Stimulated activated naive CD8-positive, alpha-beta T cell treated with anti-CD3 and anti-CD28 coated beads, Interleukin-15, amount 100 ng/mL, for 72 hours (primary cell): ENCODE measurements around the gene TMEM215.
"Not testable (repeated sequence)": the region's sequence is repeated elsewhere in the genome, so short reads cannot be mapped to it uniquely, and the experiment has no call there.

ENCODE experiments used
- ATAC-seq: fragments of 150-1000 bp; cut with Tn5 transposase; 2 replicates; pipeline ENCODE4 v1.10.0; 2021; ENCODE audit warnings: mild to moderate bottlenecking, moderate library complexity
- DNase-seq, 2 donors: peaks; one replicate each; pipeline ENCODE4 v3.0.0; 2021 to 2022
- H3K27ac Mint-ChIP-seq, 2 donors: one replicate each; pipeline ENCODE4 v1.8.0; 2022; ENCODE audit warnings: mild to moderate bottlenecking in 2 of 2, mixed read lengths in 2 of 2, moderate library complexity in 2 of 2
- H3K27me3 Mint-ChIP-seq: one replicate; pipeline ENCODE4 v1.8.0; 2022; ENCODE audit warnings: mixed read lengths
- H3K4me1 Mint-ChIP-seq: one replicate; pipeline ENCODE4 v1.8.0; 2022; ENCODE audit warnings: mild to moderate bottlenecking, mixed read lengths
- H3K4me3 Mint-ChIP-seq, 2 donors: one replicate each; pipeline ENCODE4 v1.8.0; 2022; ENCODE audit warnings: mild to moderate bottlenecking in 2 of 2, mixed read lengths in 2 of 2, moderate library complexity in 1 of 2
- H3K9me3 Mint-ChIP-seq, 2 donors: one replicate each; pipeline ENCODE4 v1.8.0; 2022; ENCODE audit warnings: mixed read lengths in 2 of 2

Gene TMEM215, protein sequence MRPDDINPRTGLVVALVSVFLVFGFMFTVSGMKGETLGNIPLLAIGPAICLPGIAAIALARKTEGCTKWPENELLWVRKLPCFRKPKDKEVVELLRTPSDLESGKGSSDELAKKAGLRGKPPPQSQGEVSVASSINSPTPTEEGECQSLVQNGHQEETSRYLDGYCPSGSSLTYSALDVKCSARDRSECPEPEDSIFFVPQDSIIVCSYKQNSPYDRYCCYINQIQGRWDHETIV

DNA sequence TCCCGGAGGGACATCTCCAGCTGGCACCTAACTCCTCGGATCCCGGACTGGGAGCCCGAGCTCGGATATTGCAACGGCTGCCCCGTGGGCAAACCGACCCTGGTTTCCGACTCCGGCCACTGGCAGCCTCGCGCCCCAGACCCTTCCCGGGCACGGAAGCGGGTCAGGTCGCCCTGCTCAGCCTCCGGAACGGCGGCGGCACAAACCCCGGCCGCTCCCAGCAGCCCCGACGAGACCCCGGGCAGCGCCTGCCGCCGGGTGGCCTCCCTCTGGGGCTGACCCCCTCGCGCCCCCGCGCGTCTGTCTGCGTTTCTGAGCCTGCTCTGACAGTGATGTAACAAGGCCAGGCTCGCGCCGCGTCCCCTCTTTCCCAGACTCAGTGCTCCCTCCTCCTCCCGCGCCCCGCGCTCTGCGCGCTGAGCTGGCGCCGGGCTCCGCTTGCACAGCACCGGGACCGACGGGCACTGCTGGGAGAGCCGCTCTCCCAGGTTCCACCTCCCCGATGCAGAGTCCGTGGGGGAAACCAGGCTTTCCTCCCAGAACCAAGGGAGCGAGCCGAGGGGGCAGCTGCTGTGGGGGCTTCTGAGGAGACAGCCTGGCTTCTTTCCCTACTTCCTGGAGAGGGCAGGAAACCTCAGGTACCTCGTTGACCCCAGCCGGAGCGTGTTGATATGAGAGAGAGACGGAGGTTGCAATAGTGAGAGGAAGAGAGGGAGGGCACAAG lies at the start of gene TMEM215:
Gene TMEM215 (plus strand): TSS at position 373 of the 724 bp plus-strand sequence. CDS start 644 bp downstream, outside the sequence.
- Mint-ChIP-seq H3K27me3 (peaks cover 49% of the 10 kb centered on the region), H3K27ac (no peak within 1 kb of the TSS), H3K9me3 (no peaks in the 10 kb centered on the region), H3K4me3 (peak within 1 kb of the TSS in 1 of 2 donors; percentile 6), H3K4me1 (no peaks in the 10 kb centered on the region)
- ATAC-seq (peak; percentile 26), DNase-seq (no peak)

DNA sequence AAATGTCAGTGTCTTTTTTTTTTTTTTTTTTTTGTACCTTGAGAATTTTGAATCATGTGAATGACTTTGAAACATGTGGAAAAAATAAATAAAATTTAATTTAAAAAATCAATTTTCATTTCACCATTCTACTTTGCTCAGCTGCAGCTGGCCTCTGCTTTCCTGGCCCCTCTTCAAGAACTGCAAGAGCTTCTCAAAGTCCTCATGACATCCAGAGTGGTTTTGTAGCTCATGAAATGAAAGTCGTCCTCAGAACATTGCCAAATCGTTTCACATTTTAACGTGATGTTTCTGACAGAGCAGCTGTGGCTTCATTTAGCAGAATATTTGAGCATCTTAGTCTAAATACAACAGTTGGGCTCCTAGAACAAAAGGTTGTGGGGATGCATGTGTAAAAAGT lies 47.9 kb upstream of the TMEM215 start:
- ATAC-seq = no peak
- H3K27me3 Mint-ChIP-seq = no peaks in the 10 kb centered on the region

DNA sequence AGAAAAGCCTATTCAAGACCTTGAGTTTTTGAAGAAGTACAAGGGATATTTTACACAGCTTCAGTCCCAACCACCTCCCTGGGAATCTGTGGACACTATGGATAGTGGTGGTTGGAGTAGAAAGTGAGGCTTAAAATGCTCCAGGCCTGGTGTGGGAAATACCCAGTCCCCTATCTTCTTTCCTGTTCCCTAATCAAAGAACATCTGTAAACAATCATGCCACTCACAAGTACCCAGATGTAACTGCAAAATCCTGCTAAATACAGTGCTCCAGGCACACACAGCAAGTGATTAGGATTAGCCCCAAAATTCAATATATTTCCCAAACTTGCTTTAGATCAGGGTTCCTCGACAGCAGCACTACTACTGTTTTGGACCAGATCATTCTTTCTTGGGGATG lies 46.0 kb upstream of the TMEM215 start:
- H3K27me3 Mint-ChIP-seq = peaks cover 5% of the 10 kb centered on the region
- H3K9me3 Mint-ChIP-seq = peaks cover 0 to 7% of the 10 kb centered on the region in 2 donors
- DNase-seq (no peak), ATAC-seq (no peak)
- no peak overlapping the region for H3K4me3 Mint-ChIP-seq
- no peaks in the 10 kb centered on the region for H3K4me1 Mint-ChIP-seq
- no peak overlapping the region for H3K27ac Mint-ChIP-seq

More for the DNA sequence above, 47.9 kb upstream of the TMEM215 start:
- no peak for DNase-seq
- Mint-ChIP-seq H3K4me3 (no peak overlapping the region), H3K27ac (no peak overlapping the region), H3K9me3 (no peaks in the 10 kb centered on the region), H3K4me1 (no peaks in the 10 kb centered on the region)

DNA sequence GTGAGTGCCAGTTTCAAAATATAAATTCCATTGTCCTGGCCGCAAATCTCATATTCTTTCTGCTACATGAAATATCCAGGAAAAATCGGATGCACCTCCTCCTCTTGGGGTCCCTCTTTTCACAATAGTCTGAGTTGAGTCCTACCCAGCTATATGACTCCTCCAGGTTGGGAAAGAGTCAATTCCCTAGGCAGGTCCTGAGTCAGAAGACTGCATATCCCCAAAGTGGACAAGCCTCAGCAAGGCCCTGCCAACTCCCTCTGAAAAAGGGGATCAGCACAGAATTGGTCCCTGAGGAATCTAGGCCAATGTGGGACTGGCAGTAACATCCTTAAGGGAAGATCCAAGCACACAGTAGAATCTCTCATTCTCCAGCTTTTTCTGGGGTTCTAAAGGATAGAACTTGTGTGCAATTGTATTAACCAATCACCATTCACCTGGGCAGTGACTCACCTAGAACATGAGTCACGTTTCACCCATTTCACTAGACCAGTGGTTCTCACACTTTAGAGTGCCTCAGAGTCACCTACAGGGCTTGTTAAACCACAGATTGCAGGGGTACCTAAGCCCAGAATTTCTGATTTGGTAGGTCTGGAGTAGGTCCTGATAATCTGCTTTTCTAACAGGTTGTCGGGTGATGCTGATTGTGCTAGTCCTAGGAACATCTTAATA lies 44.7 kb upstream of the TMEM215 start:
- no peak overlapping the region for H3K4me3 Mint-ChIP-seq
- ATAC-seq = peak; percentile 54
- no peaks in the 10 kb centered on the region for H3K4me1 Mint-ChIP-seq
- peaks cover 17% of the 10 kb centered on the region for H3K27me3 Mint-ChIP-seq
- H3K27ac Mint-ChIP-seq = no peak overlapping the region
- no peak for DNase-seq
- H3K9me3 Mint-ChIP-seq = peaks cover 7 to 19% of the 10 kb centered on the region in 2 donors

DNA sequence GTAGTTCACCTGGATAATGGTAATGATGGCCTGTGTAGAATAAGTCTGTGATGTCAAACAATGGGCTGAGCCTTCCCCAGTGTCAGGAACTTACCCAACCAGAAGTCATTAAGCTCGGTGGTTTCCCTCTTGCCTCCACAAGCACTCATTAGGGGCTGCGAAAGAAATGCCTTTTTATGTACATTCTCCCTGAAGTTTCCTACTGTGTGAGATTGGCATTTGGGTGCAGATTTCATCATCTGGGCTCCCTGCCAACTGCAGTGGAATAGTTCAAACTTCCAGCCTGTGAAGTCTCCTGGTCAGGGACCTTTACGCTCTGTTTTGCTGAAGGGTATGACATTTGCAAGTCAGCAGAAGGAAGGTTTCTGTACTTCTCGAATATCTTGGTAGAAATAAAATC lies 41.6 kb upstream of the TMEM215 start:
- H3K27me3 Mint-ChIP-seq = peaks cover 17% of the 10 kb centered on the region
- no peak overlapping the region for H3K4me3 Mint-ChIP-seq
- no peak for ATAC-seq
- no peaks in the 10 kb centered on the region for H3K4me1 Mint-ChIP-seq
- H3K27ac Mint-ChIP-seq = no peak overlapping the region
- DNase-seq = no peak
- H3K9me3 Mint-ChIP-seq = peaks cover 7 to 19% of the 10 kb centered on the region in 2 donors

DNA sequence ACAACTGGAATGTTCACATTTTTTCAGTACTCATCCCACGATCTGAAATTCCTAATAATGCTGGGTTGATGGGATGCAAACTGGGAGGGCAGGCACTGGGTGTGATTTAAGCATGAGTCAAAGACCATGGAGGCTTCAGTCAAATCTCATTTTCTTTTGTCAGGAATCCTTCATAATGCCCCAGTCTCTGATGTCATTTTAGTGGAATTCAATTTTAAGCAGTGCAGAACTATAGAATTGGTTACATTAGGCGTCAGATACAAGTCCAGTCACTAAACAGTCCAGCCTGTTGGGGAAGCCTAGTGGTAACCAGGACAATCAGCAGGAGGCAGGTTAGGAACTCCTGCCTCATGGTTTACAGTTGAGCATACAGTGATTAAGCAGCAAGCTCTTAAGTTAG lies 41.0 kb upstream of the TMEM215 start:
- H3K27ac Mint-ChIP-seq = no peak overlapping the region
- H3K4me1 Mint-ChIP-seq = no peaks in the 10 kb centered on the region
- H3K27me3 Mint-ChIP-seq = peaks cover 17% of the 10 kb centered on the region

DNA sequence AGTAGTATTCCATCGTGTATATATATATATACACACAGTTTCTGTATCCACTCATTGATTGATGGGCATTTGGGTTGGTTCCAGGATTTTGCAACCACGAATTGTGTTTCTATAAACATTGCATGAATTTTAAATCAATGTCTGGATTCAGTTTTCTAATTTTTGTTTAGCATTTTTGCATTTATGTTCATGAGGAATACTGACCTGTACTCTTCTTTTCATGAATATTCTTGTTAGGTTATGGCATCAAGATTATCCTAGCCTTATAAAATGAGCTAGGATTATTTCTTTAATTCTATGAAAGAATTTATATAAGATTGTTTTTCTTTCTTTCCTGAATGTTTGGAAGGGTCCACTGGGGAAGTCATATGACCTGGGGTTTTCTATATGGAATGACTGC lies 35.3 kb upstream of the TMEM215 start:
- H3K4me3 Mint-ChIP-seq = no peak overlapping the region
- no peak overlapping the region for H3K27ac Mint-ChIP-seq
- no peaks in the 10 kb centered on the region for H3K4me1 Mint-ChIP-seq
- ATAC-seq (no peak), DNase-seq (no peak)
- H3K9me3 Mint-ChIP-seq = peaks cover 5 to 7% of the 10 kb centered on the region in 2 donors
- H3K27me3 Mint-ChIP-seq = peaks cover 6% of the 10 kb centered on the region

More for the DNA sequence above, 41.0 kb upstream of the TMEM215 start:
- H3K9me3 Mint-ChIP-seq = peaks cover 7 to 19% of the 10 kb centered on the region in 2 donors
- ATAC-seq = no peak
- no peak overlapping the region for H3K4me3 Mint-ChIP-seq
- DNase-seq = no peak

DNA sequence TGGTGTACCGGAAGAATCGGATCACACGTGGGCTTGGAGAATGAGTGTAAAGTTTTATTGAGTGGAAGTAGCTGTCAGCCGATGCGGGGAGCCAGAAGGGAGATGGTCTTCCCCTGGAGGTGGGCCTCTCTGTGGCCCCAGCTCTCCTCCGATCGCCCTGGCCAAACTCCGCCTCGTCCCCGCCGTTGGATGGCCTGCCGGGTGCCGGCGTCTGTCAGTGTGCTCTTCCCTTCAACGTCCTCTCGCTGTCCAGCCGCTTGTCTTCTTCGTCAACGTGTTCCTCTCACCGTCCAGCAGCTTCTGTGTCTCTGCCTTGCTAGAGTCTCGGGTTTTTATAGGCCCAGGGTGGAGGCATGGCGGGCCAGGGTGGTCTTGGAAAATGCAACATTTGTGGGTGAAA lies 27.6 kb upstream of the TMEM215 start:
- no peak for ATAC-seq
- no peaks in the 10 kb centered on the region for H3K4me1 Mint-ChIP-seq
- no peak overlapping the region for H3K4me3 Mint-ChIP-seq
- no peaks in the 10 kb centered on the region for H3K9me3 Mint-ChIP-seq
- H3K27ac Mint-ChIP-seq = no peak overlapping the region
- no peaks in the 10 kb centered on the region for H3K27me3 Mint-ChIP-seq
- DNase-seq = no peak

DNA sequence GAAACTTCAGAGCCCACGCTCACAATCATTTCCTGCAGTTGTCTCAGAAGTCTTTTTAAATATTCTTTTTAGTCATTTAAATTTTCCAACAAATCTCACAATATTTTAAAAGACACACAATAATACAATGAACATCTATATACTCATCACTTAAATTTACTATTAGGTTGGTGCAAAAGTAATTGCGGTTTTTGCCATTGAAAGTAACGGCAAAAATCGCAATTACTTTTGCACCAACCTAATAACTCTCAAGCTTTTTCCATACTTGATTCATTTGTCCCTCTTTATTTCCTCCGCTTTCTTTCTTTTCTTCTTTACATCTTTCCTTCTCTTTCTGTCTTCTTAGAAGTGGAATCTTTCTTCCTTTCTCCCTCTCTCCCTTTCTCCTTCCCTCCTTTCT lies 19.2 kb upstream of the TMEM215 start:
- no peak for ATAC-seq
- Mint-ChIP-seq H3K4me3 (no peak overlapping the region), H3K9me3 (peaks cover 0 to 6% of the 10 kb centered on the region in 2 donors), H3K27ac (no peak overlapping the region), H3K27me3 (peaks cover 8% of the 10 kb centered on the region), H3K4me1 (no peaks in the 10 kb centered on the region)
- DNase-seq = no peak

DNA sequence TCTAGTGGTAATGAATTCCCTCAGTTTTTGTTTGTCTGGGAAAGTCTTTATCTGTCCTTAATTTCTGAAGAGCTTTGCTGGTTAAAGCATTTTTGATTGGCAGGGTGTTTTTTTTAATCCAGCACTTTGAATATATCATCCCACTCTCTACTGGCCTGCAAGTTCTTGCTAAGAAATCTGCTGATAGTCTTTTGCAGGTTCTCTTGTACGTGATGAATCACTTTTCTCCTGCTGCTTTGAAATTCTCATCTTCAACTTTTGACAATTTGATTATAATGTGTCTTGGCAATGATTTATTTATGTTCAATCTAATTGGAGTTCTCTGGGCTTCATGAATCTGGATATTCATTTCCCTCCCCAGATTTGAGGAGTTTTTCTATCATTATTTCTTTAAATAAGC lies 8.1 kb upstream of the TMEM215 start:
- Mint-ChIP-seq H3K27me3 (peaks cover 8% of the 10 kb centered on the region), H3K4me3 (no peak overlapping the region), H3K9me3 (peaks cover 19 to 33% of the 10 kb centered on the region in 2 donors), H3K4me1 (no peaks in the 10 kb centered on the region), H3K27ac (no peak overlapping the region)
- no peak for ATAC-seq
- no peak for DNase-seq

DNA sequence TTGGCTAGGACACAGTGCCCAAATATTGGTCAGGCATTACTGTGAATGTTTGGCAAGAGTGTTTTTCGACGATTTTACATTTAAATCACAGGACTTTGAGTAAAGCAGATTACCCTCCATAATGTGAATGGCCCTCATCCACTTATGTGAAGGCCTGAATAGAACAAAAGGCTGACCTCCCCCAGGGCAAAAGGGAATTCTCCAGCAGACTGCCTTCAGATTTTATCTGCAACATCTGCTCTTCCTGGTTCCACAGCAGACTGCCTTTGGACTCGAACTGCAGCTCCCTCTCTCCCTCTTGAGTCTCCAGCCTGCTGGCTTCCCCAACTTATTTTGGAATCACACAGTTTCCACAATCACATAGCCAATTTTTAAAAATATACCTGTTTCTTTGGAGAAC lies 7.1 kb upstream of the TMEM215 start:
- peaks cover 16% of the 10 kb centered on the region for H3K27me3 Mint-ChIP-seq
- ATAC-seq = no peak
- H3K9me3 Mint-ChIP-seq = peaks cover 19 to 33% of the 10 kb centered on the region in 2 donors
- H3K4me1 Mint-ChIP-seq = no peaks in the 10 kb centered on the region
- H3K27ac Mint-ChIP-seq = no peak overlapping the region
- DNase-seq = no peak
- no peak overlapping the region for H3K4me3 Mint-ChIP-seq

DNA sequence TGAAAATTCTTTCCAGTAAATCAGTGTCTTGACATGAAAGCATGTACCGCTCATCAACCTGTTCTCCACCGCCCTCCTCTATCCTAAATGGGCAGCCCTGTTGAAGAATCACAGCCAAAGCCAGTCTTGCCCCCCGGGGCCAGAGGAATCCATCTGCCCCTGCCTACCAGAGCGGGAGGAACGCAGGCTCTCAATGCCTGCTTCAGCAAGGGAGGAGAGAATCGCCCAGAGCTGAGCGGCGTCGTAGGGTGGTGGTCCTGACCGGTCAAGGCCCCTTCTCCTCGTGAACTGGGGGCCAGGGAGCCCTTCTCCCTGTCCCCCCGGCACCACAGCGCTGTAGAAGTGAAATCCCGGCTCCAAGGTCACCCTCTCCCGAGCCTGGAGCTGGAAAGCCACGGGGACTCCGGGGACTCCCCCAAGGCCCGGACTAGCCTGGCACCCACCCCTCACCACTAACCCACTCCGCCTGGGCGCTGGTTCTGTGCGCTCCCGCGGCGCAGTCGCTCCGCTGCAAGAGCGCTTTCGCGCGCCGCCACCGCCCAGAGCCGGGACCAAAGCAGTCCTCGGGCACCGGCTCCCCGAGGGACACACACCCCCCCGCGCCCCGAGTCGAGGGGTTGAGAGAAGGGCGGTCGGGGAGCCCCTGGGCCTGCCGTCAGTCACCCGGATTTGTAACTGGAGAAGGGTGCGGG lies 718 bp upstream of the TMEM215 start:
- ATAC-seq (peak; percentile 33), DNase-seq (no peak)
- H3K27ac Mint-ChIP-seq = no peak overlapping the region
- no peaks in the 10 kb centered on the region for H3K4me1 Mint-ChIP-seq
- H3K4me3 Mint-ChIP-seq = no peak overlapping the region
- no peaks in the 10 kb centered on the region for H3K9me3 Mint-ChIP-seq
- H3K27me3 Mint-ChIP-seq = peaks cover 51% of the 10 kb centered on the region

DNA sequence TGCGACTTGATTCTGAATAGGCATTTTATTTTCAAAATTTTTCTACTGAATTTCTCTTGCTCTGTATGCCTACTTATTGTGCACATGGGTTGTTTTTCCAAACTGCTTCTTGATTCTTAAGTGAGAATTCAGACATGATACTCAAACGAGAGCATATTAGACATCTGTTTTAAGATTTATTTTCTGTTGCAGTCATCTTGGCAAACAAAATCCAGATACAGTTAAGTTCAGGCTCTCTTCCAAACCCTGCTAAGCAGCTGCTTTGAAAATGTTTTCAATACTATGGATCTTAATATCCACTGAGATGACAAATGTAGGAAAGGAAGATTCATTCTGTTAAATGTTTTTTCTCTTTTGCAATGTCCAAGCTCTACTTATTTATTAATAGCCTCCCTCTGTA lies 4.5 kb downstream of the TMEM215 start:
- H3K4me1 Mint-ChIP-seq = no peaks in the 10 kb centered on the region
- DNase-seq (no peak), ATAC-seq (no peak)
- H3K4me3 Mint-ChIP-seq = no peak overlapping the region
- peaks cover 0 to under 1% of the 10 kb centered on the region in 2 donors for H3K9me3 Mint-ChIP-seq
- no peak overlapping the region for H3K27ac Mint-ChIP-seq
- peaks cover 38% of the 10 kb centered on the region for H3K27me3 Mint-ChIP-seq

DNA sequence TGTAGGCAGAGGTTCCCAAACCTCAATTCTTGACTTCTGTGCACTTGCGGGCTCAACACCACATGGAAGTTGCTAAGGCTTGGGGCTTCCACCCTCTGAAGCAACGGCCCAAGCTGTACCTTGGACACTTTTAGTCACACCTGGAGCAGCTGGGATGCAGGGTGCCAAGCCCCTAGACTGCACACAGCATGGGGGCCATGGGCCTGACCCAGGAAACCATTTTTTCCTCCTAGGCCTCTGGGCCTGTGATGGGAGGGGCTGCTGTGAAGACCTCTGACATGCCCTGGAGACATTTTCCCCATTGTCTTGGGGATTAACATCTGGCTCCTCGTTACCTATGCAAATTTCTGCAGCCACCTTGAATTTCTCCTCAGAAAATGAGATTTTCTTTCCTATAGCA lies 12.7 kb downstream of the TMEM215 start:
- H3K4me3 Mint-ChIP-seq, DNase-seq, H3K4me1 Mint-ChIP-seq, H3K27ac Mint-ChIP-seq, ATAC-seq: not testable (repeated sequence)
- Mint-ChIP-seq H3K9me3 (peaks cover 21 to 29% of the 10 kb centered on the region in 2 donors), H3K27me3 (peaks cover 10% of the 10 kb centered on the region)

DNA sequence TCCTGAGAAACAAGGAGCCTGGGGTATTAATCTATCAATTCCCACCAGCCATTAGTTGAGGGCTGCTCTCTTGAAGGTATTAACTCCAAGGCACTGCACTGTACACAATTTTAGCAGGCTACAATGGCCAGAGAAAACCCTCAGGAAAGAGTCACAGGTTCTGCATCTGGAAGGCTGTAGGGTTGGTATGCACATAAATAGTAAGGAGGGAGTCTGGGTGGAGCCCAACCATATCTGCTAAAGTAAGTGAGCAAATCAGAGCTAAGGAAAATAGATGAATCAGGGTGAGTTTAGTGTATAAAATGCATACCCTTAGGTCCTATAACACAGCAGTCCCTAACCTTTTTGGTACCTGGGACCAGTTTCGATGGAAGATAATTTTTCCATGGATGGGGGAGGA lies 18.2 kb downstream of the TMEM215 start:
- H3K27me3 Mint-ChIP-seq = peaks cover 18% of the 10 kb centered on the region
- ATAC-seq (no peak), DNase-seq (no peak)
- no peak overlapping the region for H3K4me3 Mint-ChIP-seq
- H3K9me3 Mint-ChIP-seq = peaks cover 5 to 17% of the 10 kb centered on the region in 2 donors
- no peak overlapping the region for H3K27ac Mint-ChIP-seq
- no peaks in the 10 kb centered on the region for H3K4me1 Mint-ChIP-seq
